ENCODE data around the gene KRTAP10-5. TPM values are rescaled to one million over a fixed set of nuclear protein-coding genes. Genes with fewer than 3 reads are reported as not detected.
"Not testable (repeated sequence)": the region's sequence is repeated elsewhere in the genome, so short reads cannot be mapped to it uniquely, and the experiment has no call there.

The KRTAP10-5 gene
- total RNA-seq, 1 experiment from 2014 or later: not detected

- Histone ChIP-seq H3K4me3 (ENCODE audit: insufficient read depth, low read depth, low read length) (no peak overlapping the region), H3K36me3 (replicated peaks; ENCODE audit: control insufficient read depth, insufficient read depth, low read length) (no peaks in the 10 kb centered on the region), H3K27me3 (ENCODE audit: control insufficient read depth, insufficient read depth, low read length) (no peaks in the 10 kb centered on the region)
- DNase-seq: peak; percentile 42
Observed at GRCh38 chr21:44601596-44602462, 21.4 kb upstream of the KRTAP10-5 start.

GRCh38 chr21:44601091-44601490 lies 20.7 kb upstream of the KRTAP10-5 start:
- H3K4me3 ChIP-seq (ENCODE audit: insufficient read depth, low read depth, low read length); DNase-seq; H3K27me3 ChIP-seq (ENCODE audit: control insufficient read depth, insufficient read depth, low read length); H3K36me3 ChIP-seq (replicated peaks; ENCODE audit: control insufficient read depth, insufficient read depth, low read length): not testable (repeated sequence)

GRCh38 chr21:44600118-44600978 lies 19.9 kb upstream of the KRTAP10-5 start, which contains the start of gene KRTAP10-7:
TSS of gene KRTAP10-7 (plus strand) at chr21:44600597. CDS start at chr21:44600622, 25 bp downstream.
- H3K4me3 ChIP-seq (ENCODE audit: insufficient read depth, low read depth, low read length); H3K27me3 ChIP-seq (ENCODE audit: control insufficient read depth, insufficient read depth, low read length); H3K36me3 ChIP-seq (replicated peaks; ENCODE audit: control insufficient read depth, insufficient read depth, low read length); DNase-seq: not testable (repeated sequence)

DNA sequence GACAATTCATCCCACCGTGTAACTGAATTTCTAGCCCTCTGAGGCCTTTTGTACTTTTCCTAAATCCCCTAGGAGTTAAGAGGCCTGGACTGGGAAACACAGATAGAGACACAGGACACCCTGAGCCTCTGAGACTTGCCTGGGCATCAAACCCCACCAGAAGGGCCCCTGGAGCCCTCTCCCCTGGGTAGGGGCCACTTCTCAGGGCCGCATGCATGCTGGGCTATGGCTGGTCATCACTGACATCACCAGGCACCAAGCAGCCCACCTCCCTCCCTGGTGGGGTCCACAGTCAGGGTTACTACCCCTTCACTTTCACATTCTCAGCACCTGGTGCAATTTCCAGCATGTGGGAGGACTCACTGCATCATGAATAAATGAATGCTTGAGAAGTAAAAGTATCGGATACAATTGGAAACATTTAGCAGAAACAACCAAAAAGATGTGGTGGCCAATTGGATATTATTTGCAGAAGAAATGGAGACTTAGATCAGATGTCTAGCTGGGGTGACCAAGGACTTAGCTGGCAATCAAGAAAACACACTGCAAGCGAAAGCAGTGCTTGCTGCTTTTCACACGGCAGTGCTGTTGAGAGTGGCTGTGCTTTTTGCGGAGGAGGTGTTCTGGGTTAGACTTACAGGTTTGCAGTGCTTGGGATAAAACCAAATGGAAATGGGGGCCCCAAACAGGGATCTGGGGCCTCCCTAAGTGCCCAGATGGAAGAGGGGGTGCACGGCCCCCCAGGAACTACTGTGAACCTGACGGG lies 19.0 kb upstream of the KRTAP10-5 start:
- Histone ChIP-seq H3K27me3 (ENCODE audit: control insufficient read depth, insufficient read depth, low read length) (no peaks in the 10 kb centered on the region), H3K4me3 (ENCODE audit: insufficient read depth, low read depth, low read length) (no peak overlapping the region), H3K36me3 (replicated peaks; ENCODE audit: control insufficient read depth, insufficient read depth, low read length) (no peaks in the 10 kb centered on the region)
- no peak for DNase-seq

DNA sequence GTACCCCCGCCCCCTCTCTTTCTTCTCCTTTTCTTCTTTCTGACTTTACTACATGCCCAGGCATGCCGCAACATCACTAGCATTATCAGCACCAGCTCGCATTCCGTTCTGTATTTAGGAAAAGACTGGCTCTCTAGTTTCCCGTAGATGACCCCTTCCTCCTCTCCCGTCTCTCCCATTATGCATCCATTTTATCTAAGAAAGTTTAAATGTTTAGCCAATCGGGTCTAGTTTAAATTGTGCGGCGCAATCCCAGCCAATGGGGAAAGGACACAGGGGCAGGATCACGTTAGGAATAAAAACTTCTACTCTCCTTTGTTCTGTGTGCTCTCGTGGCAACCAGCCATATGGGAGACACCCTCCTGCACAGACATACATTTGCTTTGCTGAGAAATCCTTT lies 17.7 kb upstream of the KRTAP10-5 start:
- peak; percentile 43 for DNase-seq
- H3K27me3 ChIP-seq (ENCODE audit: control insufficient read depth, insufficient read depth, low read length): no peaks in the 10 kb centered on the region
- no peaks in the 10 kb centered on the region for H3K36me3 ChIP-seq (replicated peaks; ENCODE audit: control insufficient read depth, insufficient read depth, low read length)
- H3K4me3 ChIP-seq (ENCODE audit: insufficient read depth, low read depth, low read length): no peak overlapping the region

DNA sequence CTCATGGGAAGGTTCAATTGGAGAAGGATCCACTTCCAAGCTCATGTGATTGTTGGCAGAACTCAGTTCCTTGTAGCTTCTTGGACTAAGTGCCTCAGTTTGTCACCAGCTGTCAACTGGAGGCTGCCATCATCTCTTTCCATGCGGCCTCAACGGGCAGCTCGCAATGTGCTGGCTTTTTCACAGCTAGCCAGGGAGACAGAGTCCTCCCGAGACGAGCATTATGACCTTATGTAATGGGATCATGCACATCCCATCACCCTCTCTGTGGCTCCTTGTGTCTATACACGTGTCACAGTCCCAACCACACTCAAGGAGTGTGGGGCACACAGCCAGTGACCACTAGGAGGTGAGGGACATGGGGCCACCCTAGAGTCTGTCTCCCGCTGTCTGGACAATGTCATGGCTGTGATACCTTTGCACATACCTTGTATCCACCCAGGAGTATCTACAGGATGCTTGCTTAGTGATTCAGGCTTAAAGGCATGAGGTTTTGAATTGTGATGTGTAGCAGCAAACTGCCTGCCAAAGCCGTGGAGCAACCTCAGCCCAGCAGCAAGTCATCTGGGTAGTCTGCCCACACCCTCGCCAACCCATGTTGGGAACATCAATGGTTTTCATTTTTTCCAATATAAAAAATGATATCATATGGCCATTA lies 15.8 kb upstream of the KRTAP10-5 start:
- H3K36me3 ChIP-seq (replicated peaks; ENCODE audit: control insufficient read depth, insufficient read depth, low read length): no peaks in the 10 kb centered on the region
- H3K27me3 ChIP-seq (ENCODE audit: control insufficient read depth, insufficient read depth, low read length): no peaks in the 10 kb centered on the region
- no peak overlapping the region for H3K4me3 ChIP-seq (ENCODE audit: insufficient read depth, low read depth, low read length)
- no peak for DNase-seq

- no peaks in the 10 kb centered on the region for H3K36me3 ChIP-seq (replicated peaks; ENCODE audit: control insufficient read depth, insufficient read depth, low read length)
- H3K4me3 ChIP-seq (ENCODE audit: insufficient read depth, low read depth, low read length): no peak overlapping the region
- no peak for DNase-seq
- H3K27me3 ChIP-seq (ENCODE audit: control insufficient read depth, insufficient read depth, low read length): no peaks in the 10 kb centered on the region
Observed at GRCh38 chr21:44595524-44595923, 15.1 kb upstream of the KRTAP10-5 start.

DNA sequence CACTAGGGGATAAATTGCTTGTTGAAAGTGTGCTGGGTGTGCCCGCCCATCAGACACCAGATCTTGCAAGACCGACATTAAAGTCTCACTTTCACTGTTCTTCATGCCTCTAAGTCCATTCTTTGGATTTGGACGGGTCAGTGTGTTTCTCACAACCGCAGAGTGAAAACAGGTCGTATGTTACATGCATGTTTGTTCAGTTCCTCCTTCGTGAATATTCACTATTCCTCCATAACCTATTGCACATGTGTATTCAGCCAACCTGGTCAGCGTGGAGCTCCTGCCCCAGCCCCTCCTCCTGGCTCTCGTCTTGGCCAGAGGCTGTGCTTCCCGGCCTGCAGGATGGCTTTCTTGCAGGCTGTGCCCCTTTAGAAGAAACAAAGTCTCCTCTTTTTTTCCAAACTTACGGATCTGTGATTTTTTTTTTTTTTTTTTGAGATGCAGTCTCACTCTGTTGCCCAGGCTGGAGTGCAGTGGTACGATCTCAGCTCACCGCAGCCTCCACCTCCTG lies 14.1 kb upstream of the KRTAP10-5 start:
- Histone ChIP-seq H3K36me3 (replicated peaks; ENCODE audit: control insufficient read depth, insufficient read depth, low read length) (no peaks in the 10 kb centered on the region), H3K27me3 (ENCODE audit: control insufficient read depth, insufficient read depth, low read length) (no peaks in the 10 kb centered on the region), H3K4me3 (ENCODE audit: insufficient read depth, low read depth, low read length) (no peak overlapping the region)
- DNase-seq: no peak

DNA sequence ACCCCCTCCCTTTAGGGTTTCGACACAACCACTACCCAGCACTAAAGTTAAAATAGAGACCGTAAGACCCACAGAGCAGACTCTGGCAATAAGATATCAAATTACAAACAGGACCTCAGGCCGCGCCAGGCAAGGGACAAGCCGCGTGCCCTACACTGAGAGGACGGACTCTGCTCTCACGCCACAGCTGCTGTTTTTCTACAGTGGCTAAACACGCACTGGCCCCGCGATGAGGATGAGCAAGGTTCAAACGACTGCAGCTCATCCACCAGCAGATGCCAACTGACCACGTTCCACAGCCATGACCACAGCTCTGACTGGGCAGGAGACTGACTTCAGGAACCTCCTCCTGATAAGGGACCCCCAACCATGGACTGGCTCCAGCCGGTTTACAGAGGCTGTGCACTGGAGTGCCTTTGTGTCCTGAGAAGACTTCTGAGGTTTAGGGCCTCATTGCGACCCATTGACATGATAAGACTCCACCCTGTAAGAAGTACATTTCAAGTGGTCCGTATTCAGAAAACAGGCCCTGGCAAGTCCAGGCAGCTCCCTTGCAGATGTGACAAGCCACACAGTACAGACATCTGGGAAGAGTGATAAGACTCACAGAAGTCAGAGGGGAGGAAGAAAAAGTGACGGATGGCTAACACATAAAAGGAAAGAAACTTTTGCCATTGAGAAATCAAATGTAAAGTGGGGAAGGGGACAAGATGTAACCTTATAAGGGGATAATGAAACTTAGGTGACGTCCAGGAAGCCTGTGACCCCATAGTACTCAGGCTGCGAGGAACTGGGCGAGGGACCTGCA lies 13.4 kb upstream of the KRTAP10-5 start:
- DNase-seq: no peak
- H3K27me3 ChIP-seq (ENCODE audit: control insufficient read depth, insufficient read depth, low read length): no peaks in the 10 kb centered on the region
- H3K4me3 ChIP-seq (ENCODE audit: insufficient read depth, low read depth, low read length): no peak overlapping the region
- H3K36me3 ChIP-seq (replicated peaks; ENCODE audit: control insufficient read depth, insufficient read depth, low read length): no peaks in the 10 kb centered on the region

- peak; percentile 57 for DNase-seq
- Histone ChIP-seq H3K4me3 (ENCODE audit: insufficient read depth, low read depth, low read length) (no peak within 1 kb of the TSS), H3K27me3 (ENCODE audit: control insufficient read depth, insufficient read depth, low read length) (no peaks in the 10 kb centered on the region), H3K36me3 (replicated peaks; ENCODE audit: control insufficient read depth, insufficient read depth, low read length) (no peaks in the 10 kb centered on the region)
Observed at GRCh38 chr21:44592446-44593311, 12.3 kb upstream of the KRTAP10-5 start, which contains the start of gene KRTAP10-6. TSS of gene KRTAP10-6 (minus strand) at chr21:44592505. CDS start at chr21:44592484, 21 bp downstream.

- not testable (repeated sequence) for DNase-seq; H3K27me3 ChIP-seq (ENCODE audit: control insufficient read depth, insufficient read depth, low read length); H3K36me3 ChIP-seq (replicated peaks; ENCODE audit: control insufficient read depth, insufficient read depth, low read length); H3K4me3 ChIP-seq (ENCODE audit: insufficient read depth, low read depth, low read length)
Observed at GRCh38 chr21:44591801-44592130, 11.4 kb upstream of the KRTAP10-5 start.

- not testable (repeated sequence) for H3K4me3 ChIP-seq (ENCODE audit: insufficient read depth, low read depth, low read length); DNase-seq; H3K36me3 ChIP-seq (replicated peaks; ENCODE audit: control insufficient read depth, insufficient read depth, low read length); H3K27me3 ChIP-seq (ENCODE audit: control insufficient read depth, insufficient read depth, low read length)
Observed at GRCh38 chr21:44590897-44591800, 10.7 kb upstream of the KRTAP10-5 start.
